IPS-18c (cell line): ENCODE results near the gene REG4.

Source experiments
- H3K4me3 ChIP-seq: 2 replicates; pipeline ENCODE4 v1.7.0; 2013; ENCODE audit warnings: low read depth, mild to moderate bottlenecking, low read length, moderate library complexity; ENCODE audit not compliant: insufficient read depth
- H3K9me3 ChIP-seq: one replicate; pipeline ENCODE4 v1.6.1; 2013; ENCODE audit warnings: mild to moderate bottlenecking, low read length, moderate library complexity; ENCODE audit not compliant: control insufficient read depth, insufficient read depth

REG4 gene

GRCh38 chr1:119815361-119815760 is 4.1 kb upstream of the REG4 start:
- Histone ChIP-seq H3K9me3 (no peaks in the 10 kb centered on the region), H3K4me3 (no peak overlapping the region)

GRCh38 chr1:119814288-119814687 is 3.0 kb upstream of the REG4 start:
- Histone ChIP-seq H3K4me3 (no peak overlapping the region), H3K9me3 (no peaks in the 10 kb centered on the region)

GRCh38 chr1:119811985-119812557 is 811 bp upstream of the REG4 start:
- Histone ChIP-seq H3K4me3 (no peak overlapping the region), H3K9me3 (no peaks in the 10 kb centered on the region)

- no peak overlapping the region for H3K4me3 ChIP-seq
- H3K9me3 ChIP-seq = no peaks in the 10 kb centered on the region
These were observed 2.2 kb downstream of the REG4 start for GRCh38 chr1:119808972-119809550.

GRCh38 chr1:119808491-119808890 is 2.8 kb downstream of the REG4 start:
- no peak overlapping the region for H3K4me3 ChIP-seq
- no peaks in the 10 kb centered on the region for H3K9me3 ChIP-seq

GRCh38 chr1:119806489-119806888 is 4.8 kb downstream of the REG4 start:
- Histone ChIP-seq H3K9me3 (peaks cover 2% of the 10 kb centered on the region), H3K4me3 (no peak overlapping the region)

- Histone ChIP-seq H3K9me3 (peaks cover 2% of the 10 kb centered on the region), H3K4me3 (no peak overlapping the region)
These were observed 5.5 kb downstream of the REG4 start for GRCh38 chr1:119805746-119806145.

GRCh38 chr1:119805247-119805646 is 6.0 kb downstream of the REG4 start:
- Histone ChIP-seq H3K9me3 (peaks cover 2% of the 10 kb centered on the region), H3K4me3 (no peak overlapping the region)

GRCh38 chr1:119799599-119800177 is 11.6 kb downstream of the REG4 start:
- no peak overlapping the region for H3K4me3 ChIP-seq
- peaks cover 2% of the 10 kb centered on the region for H3K9me3 ChIP-seq

GRCh38 chr1:119799003-119799402 is 12.3 kb downstream of the REG4 start:
- Histone ChIP-seq H3K9me3 (peaks cover 2% of the 10 kb centered on the region), H3K4me3 (no peak overlapping the region)

GRCh38 chr1:119797606-119798005 is 13.7 kb downstream of the REG4 start:
- H3K9me3 ChIP-seq = no peaks in the 10 kb centered on the region
- no peak overlapping the region for H3K4me3 ChIP-seq

- H3K4me3 ChIP-seq = no peak overlapping the region
- no peaks in the 10 kb centered on the region for H3K9me3 ChIP-seq
These were observed 14.1 kb downstream of the REG4 start for GRCh38 chr1:119797162-119797561.

- Histone ChIP-seq H3K9me3 (no peaks in the 10 kb centered on the region), H3K4me3 (no peak overlapping the region)
These were observed 15.7 kb downstream of the REG4 start for GRCh38 chr1:119795261-119796200.

GRCh38 chr1:119794876-119795240 is 16.4 kb downstream of the REG4 start:
- H3K9me3 ChIP-seq = no peaks in the 10 kb centered on the region

GRCh38 chr1:119794230-119794875 is 16.9 kb downstream of the REG4 start:
- H3K4me3 ChIP-seq = no peak overlapping the region

More at GRCh38 chr1:119794876-119795240, 16.4 kb downstream of the REG4 start:
- no peak overlapping the region for H3K4me3 ChIP-seq

GRCh38 chr1:119791377-119791776 is 19.9 kb downstream of the REG4 start:
- no peaks in the 10 kb centered on the region for H3K9me3 ChIP-seq
- no peak overlapping the region for H3K4me3 ChIP-seq

More at GRCh38 chr1:119794230-119794875, 16.9 kb downstream of the REG4 start:
- no peaks in the 10 kb centered on the region for H3K9me3 ChIP-seq

GRCh38 chr1:119790451-119791198 is 20.6 kb downstream of the REG4 start:
- no peak overlapping the region for H3K4me3 ChIP-seq
- no peaks in the 10 kb centered on the region for H3K9me3 ChIP-seq
